Stimulated activated CD4-positive, alpha-beta T cell treated with anti-CD3 and anti-CD28 coated beads, Interleukin-12 subunit alpha, Interleukin-12 subunit beta, amount 100 ng/mL, for 4 hours (primary cell): ENCODE measurements around the gene NKX2-2.

Experiments used
- DNase-seq: peaks from one replicate; pipeline ENCODE4 v3.0.0-alpha.2; 2020

NKX2-2 gene

DNA sequence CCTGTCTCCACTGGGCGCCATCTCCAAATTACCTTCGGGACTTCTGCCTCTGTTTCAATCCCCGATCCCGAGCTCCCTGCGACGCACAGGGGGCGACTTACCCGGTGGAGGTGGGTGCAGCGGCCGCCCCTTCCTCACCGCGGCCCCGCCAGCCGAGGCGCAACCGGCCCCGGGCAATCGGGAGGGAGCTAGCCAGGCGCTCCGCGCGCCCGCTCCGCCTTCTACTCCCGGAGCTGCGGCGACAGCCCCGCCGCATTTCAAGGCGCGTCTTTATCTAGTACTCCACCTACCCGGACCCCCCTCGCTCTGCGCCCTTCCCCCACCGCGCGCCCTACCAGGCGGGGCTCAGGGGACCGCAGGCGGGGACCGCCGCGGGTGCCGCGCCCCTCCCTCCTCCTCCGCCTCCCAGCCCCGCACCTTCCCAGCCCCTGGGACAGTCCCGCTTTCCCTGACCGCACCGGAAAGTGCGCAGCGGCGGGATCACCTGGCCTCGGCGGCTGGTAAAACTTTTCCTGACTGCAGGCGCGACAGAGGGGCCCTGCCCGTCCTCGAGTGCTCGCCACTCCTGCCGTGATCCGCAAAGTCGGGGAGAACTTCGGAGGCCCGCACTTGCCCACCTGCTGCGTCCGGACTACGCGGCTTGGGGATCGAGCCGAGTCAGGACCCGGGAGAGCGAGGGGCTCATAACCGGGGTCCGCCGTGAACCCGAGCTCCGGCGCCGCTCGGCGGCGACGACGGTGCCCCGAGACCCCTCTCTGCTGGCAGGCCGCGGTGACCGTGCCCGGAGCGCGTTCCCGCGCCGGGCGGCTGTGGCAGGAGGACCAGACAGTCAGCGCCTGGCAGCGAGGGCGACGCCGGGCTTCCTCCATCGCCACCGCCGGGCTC is 8.0 kb upstream of the NKX2-2 start:
- DNase-seq: no peak

DNA sequence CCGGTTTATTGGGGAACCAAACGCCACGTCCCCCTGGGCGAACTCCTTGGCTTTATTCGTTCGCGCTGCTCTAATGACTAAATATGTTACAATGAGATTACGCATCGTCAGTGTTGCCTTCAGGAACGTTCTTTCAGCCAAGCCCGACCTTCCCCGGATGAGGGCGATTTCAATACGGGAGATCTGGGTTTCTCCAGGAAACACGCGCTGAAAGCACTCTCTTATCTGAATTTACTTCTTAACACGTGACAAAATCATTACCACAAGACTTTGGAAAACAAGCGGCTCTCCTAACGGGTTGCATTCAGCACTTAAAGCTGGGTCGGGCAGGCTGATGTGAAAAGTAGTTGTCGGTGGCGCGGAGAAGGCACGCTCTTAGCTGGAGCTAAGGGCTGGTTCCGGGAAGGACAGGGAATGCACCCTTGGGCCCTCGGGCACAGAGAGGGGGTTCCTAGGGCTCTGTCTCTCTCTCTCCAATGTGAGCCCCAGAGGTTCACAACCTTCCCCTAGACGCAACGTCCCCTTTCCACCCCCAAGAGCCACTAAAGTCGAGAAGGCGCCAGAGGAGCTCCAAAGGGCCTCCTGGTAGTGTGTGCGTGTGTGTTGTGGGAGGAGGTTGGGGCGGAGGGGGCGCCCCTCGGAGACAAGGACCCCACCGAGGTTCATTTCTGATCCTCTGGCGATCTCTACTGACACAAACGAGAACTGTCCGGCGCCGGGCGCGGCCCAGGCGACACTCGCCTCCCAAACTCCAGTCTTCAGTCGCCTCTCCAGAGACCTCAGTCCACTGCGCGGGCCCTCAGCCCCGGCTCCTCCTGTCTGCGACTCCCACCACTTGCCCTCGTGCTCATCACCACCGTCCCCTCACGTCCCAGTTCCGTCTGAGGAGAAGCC is 7.1 kb upstream of the NKX2-2 start:
- DNase-seq: no peak

DNA sequence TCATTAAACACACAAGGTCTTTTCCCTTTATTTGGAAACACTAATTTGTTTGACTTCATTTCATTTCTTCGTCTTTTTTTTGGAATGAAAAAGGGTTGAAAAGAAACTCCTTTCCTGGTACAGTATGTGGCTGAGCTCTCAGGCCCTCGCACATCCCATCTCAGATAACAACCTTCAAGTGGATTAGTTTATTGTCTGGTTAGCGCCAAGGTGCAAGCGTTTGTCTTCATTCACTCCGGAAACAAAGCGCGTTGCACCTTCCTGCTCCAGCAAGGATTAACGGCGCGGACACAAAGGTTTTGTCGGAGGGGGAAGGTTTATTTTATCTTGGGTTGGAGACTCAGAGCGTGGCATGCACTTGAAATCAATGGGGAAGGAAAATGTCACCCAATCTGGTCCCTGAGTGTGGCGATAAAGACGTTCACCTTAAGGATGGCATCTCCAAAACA is 5.3 kb upstream of the NKX2-2 start:
- DNase-seq: no peak

DNA sequence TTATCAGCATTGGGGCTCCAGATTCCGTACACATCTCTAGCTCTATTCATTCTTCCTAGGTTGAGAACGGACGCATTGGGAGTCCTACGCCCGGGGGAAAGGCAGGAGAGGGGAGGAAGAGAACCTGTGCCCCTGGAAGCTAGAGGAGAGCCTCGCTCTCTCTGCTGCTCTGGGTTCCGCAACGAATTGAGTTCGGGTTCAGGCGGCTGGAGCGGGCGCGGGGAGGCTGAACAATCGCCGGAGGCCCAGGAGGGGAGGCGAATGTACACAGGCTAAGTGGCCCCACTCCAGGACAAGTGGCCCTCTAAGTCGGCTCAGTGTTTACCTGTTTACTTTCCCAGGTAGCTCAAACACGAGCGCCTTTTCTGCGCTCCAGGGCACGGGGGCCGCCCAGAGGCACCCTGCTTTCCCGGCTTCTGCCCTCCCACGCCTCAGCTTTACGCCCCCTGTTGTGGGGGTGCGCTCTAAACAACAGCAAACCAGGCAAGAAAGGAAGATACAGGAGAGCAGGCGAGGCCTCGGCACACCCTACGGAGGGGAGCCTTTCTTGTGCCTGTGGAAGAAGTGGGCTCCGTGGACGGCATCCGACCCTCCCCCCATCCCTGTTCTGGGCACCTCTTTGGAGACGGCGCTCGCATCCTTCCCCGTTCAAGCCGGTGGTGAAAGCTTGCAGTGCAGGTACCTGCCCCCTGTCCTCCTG is 4.6 kb upstream of the NKX2-2 start:
- no peak for DNase-seq

DNA sequence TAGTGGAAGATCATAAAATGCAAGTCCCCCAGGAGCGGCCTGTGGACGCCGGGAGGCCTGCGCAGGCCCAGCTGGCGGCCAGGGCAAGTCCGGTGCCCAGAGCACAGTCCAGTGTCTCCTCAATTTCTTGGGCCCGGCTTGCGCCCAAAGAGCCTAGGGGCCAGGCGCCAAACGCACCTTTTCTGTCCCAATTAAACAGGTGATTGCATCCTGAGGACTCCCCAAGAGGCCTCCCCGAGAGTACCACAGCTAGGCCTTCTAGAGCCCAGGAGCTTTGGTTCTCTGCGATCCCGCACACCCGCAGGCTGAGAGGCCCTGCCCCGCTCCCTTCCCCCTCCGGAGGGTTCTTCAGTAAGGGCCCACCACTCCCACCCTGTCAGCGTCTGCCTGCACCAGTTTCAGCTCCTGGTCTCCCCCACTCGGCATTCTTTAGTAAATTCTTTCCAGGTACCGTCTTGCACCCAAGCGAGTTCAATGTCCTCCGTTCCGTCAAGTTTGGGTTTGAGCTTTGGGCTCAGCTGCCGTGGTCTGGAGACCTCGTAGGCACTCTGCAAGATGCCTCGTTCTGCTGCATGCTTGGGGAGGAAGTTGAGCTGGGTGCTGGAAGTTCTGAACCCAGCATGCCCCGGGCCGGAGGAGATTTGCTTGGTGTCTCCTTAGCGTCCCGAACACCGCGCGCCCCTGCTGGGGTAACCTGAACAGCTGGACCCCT is 3.9 kb upstream of the NKX2-2 start:
- no peak for DNase-seq

DNA sequence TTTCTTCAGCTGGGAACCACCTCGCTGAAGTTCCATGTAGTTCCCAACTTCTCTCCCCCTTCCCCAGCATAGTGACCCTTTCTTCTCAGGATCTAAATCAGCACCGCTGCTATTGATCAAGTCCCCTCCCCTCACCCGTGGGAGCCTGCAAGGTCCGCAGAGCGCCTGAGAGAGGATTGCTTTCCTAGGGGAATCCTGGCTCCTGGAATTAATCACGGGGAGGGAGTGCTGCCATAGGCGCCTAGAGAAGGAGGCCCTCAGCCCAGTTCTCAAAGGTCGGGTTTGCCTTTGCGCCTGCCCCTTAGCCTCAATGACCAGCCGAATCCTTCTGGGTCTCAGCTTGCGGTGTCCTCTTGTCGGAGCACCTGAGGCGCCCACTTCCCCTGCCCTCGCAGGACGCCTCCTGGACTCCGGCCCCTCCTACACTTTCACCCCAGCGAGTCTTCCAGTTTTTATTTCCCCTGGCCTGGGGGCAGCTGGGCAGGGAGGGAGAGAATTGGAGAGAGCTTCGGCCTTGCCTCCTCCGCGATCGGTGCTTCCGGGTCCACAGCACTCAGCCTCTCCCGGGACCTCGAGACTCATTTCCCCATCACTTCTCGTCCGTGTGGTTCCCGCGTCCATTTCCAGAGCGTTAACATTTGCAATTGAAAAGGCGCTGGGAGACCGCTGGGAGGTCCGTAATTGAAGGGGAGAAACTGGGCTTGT is 3.1 kb upstream of the NKX2-2 start:
- no peak for DNase-seq

DNA sequence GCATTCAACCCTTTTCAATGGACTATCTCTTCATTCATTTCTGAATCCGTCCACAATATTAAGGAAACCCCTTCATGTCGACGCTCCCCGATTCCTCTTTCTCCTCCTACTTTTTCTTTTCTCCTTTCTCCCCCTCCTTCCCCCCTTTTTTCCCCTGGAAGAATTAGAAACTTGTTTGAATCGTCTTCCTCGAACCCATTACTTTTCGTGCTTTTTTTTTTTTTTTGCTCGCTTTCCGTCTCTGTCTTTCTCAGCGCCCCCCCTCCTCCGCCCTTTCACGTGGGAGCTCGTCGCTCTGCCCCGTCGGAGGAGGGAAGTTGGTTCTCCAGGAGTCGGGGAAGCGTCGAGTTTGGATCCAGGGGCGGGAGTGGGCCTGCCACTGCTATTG is 2.3 kb upstream of the NKX2-2 start:
- DNase-seq: no peak

DNA sequence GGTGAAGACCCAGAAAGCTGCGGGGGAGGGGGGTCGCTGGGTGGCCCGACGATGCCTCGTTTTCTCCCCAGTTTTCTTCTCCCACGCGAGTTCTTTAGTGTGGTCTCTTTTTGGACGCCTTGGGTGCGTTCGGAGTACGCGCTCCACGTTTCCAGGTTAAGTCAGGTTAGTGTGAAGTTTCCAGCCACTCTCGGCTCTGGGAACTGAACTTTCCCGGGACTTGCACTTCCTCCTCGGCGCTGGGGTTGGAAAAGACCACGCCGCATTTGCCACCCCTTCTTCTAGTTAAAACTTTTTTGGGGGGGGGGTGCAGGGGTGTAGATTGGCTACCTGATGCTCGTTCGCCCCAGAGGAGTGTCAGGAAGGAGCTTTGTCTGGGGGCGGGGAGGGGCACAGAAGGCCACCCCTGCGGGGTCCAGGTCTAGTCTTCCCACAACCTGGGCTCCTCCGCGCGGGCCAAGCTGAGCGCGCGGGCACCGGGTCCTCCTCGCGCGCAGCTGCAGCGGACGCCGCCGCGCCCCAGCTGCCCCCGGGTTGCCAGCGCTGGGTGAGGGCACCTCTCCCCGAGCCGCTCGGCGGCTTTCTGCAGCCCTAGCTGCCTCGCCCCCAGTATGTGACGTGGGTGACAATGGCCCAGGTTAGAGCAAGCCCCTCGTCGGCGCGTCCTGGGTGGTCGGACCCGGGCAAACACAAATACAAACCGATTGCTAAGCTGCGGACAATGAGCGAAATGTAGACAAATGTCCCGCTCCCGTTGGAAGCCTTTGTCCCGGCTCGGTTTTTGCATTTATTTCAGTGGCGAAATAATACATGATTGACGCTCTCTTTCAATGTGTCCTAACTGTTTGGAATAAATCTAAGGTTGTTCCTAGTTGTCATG is 1.7 kb upstream of the NKX2-2 start:
- DNase-seq: no peak

DNA sequence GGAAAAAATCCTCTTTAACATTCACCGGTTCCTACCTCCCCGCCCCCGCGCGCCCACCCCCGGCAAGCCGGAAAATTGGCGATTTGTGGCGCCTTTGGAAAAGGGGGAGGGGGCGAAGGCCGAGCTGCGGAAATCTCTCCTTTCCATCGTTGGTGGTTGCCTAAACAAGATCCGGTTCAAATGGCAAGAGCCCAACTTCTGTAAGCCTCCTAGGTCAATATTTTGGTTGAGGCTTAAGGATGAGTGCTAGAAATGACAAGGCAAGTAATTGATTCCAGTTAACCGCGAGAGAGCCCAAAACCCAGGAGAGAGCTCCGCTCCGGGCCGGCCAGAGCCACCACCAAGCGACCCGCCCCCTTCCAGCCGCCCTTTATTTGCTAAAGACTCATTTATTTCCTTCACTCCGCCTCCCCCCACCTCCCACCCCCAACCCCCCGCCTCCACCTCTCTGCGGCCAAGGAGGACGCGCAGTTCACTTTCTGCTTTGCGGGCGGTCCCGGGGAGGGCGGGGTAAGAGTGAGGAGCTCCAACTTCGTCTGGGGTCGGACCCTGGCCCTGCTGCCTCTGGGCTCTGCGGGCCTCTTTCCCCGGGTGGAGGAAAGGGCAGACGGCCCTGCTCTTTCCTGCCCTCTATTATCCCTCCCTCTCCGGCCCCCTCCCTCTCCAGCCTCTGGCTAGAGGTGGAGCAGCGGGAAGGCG is 838 bp upstream of the NKX2-2 start:
- DNase-seq: no peak

DNA sequence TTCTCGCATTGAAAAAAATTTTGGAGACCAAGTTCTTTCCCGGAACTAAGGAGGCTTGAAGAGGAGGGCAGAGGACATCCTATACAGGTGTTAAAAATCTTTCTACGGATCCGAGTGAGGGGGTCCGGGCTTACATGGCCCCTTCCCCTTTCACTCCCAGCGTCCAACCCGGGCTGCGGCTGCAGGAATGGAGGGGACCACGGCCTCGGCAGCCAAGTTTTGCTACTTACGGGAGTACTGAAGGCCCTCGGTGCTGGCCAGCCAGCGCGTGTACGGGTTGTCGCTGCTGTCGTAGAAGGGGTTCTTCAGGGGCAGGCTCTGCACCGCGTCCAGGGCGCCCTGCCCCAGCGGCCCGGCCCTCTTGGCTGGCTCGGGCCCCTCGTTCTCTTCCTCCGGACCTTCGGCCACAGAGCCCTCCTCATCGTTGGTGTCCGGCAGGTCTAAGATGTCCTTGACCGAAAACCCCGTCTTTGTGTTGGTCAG is 642 bp downstream of the NKX2-2 start:
- no peak for DNase-seq

DNA sequence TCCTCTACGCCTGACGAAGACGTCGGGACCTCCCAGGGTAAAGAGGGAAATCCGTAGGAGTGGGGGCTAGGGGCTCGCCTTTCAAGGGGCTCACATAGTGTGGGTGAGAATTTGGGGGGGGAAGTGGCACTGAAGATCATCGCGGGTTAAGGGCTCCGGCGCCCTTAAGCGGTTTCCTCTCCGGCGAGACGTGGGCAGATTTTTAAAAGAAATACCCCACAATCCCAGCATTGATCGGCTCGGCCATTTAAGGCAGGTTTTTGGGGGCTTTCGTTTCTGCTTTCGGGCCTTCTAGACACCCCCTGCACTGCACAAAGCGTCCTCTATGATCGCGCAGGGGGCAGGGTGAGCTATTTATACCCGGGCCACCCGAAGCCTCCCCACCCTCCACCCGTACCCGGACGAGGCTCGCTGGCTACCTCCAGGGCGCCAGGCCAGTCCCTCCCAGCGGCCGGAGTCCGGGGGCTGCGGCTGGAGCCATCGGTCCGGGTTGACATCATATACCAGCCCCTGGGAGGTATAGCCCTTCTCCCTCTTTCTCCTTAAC is 1.2 kb downstream of the NKX2-2 start:
- no peak for DNase-seq

DNA sequence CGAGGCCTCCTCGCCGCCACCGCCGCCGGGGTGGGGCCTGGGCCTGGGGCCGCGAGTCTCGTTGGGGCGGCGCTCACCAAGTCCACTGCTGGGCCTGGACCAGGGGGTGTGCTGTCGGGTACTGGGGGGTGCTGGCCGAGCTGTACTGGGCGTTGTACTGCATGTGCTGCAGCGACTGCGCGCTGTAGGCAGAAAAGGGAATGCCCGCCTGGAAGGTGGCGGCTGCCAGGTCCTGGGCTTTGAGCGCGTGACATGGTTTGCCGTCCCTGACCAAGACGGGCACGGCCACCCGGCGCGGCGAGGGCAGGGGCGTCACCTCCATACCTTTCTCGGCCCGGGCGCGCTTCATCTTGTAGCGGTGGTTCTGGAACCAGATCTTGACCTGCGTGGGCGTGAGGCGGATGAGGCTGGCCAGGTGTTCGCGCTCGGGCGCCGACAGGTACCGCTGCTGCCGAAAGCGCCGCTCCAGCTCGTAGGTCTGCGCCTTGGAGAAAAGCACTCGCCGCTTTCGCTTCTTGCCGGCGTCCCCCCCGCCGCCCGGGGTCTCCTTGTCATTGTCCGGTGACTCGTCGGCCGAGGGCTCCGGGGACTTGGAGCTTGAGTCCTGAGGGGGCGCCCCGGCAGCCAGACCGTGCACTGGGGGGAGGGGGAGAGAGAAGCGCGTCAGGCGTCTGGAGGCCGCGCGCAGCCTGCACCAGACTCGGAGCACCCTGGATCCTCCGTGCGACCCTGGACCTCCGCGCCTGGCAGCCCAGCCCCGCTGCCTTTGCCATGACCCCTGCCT is 1.8 kb downstream of the NKX2-2 start:
- no peak for DNase-seq

DNA sequence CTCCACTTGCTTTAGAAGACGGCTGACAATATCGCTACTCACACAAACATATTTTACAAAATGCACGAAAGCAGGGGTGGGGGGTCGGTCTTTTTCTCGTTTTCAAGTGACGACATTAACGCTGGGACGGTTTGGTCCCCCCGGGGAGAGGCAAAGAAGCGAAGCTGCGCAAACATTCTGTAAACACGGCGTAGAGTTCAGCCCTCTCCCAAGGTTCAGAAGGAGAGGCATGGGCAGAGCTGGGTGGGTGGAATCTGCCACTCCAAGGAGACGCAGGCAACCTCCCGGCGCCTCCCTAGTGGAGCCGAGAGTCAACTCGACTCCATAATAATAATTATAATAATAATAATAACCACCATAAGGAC is 2.4 kb downstream of the NKX2-2 start:
- no peak for DNase-seq

DNA sequence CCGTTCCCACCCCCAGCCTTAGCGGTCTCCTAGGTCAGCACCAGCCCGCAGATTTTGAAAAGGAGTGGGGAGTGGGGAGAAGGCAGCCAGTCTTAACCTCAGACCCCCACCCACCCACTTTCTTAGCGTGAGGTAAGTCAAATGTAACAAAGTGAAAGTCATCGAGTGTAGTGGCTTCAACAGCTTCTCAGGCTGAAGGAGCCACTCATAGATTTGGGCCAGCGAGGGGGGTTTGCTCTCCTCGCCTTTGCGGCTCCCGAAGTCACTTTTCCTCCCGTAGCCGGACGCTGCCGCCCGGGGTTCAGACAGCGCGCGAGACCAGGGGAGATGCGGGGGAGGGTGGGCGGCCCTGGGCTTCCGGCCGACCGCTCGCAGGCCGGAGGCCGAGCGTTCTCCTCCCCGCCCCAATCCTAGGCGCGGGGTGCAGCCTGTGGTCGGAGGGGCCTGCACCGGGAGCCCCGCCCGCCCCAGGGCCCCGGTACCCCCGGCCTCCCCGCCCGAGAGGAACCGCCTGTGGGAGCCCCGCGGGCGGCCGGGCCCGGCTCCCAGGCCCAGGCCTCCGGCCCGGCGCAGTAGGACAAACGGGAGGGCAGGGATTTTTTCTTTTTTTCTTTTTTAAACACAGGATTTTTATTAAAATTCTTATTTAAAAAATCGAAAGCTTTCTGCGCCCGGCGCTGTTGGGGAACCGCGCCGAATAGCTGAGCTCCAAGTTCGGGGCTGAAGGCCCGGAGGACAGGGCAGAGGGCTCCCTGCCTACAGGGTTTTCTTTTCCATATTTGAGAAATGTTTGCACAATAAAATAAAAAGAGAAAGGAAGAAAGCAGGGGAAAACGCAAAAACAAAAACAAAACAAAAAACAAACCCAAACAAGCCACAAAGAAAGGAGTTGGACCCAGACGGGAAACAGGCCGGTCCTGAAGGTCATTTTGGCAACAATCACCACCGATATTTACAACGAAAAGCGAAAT is 3.2 kb downstream of the NKX2-2 start:
- DNase-seq: no peak

DNA sequence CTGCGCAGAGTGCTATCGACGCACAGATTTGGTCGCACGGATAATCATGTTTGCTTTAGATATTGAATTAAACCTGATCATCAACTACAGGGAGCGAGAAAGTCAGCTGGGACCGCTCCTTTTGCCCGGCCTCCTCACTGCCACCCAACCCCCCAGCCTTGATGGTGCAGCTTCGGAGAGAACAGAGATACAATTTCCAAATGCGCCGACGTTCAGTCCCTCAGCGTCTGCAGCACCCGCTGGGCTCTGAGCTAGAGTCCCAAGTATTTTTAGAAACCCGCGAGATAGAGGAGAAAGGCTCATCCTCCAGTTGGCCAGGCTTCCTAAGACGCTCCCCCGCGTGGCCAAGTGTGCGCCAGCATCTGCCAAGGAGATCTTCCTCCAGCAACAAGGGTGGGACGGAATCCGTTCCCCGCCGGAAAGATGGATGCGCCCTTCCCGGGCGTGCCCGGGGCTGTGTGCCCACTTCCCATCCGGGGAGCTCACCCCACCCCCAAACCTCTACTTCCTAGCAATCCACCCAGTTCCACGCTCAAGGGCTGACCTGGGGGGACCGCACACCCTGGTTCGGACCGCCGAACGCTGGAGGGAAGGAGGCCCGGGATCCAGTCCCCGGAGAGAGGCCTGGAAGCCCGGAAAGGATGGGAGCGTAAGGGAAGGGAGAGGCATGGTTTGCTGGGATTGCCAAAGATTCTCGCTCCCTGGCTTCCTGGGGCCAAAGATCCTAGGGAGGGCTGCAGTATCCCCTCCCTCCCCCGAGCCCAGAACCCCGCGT is 4.1 kb downstream of the NKX2-2 start:
- DNase-seq: no peak

DNA sequence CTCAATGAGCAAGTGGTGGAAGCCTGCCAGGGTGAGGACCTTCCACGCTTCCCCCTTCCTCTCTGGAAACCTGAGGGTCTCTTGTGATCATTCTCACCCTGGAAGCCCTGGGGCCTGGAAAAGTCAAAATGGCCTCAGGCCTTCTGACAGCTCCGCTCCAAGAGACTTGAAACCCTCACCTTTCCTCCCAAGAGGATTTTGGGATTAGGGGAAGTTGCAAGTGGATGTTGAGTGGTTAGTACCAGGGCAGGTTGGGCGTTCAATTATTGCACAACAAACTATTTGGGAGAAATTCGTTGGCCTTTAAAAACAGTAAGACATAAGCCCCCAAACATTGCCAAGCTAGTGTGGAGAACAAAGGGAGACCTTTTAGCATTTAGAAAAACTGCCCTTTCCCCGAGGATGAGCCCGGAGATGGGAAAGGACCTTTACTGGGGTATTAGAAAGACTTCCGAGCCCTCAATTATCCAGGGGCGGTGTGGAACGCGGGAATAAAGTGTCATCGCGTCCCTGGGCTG is 4.7 kb downstream of the NKX2-2 start:
- DNase-seq: no peak
